Neural progenitor cell (in vitro differentiated cells): ENCODE measurements around the gene PGA4. TPM values are rescaled to one million over a fixed set of nuclear protein-coding genes. Genes with fewer than 3 reads are reported as not detected.

Source experiments
- DNase-seq: peaks from one replicate; pipeline ENCODE4 v3.0.0-alpha.2; 2016; ENCODE audit warnings: low spot score
- H2AFZ ChIP-seq: fragments of 200-600 bp; sonication (generic); replicated peaks from 2 replicates; pipeline ENCODE4 v1.6.1; 2016; ENCODE audit warnings: antibody characterized with exemption
- H3F3A ChIP-seq: fragments of 200-600 bp; sonication (generic); 2 replicates; pipeline ENCODE4 v1.6.1; 2016; ENCODE audit warnings: antibody characterized with exemption, low read depth
- H3K27ac ChIP-seq: fragments of 200-600 bp; sonication (generic); 2 replicates; pipeline ENCODE4 v1.5.1; 2016; ENCODE audit warnings: mild to moderate bottlenecking
- H3K27me3 ChIP-seq: fragments of 200-600 bp; sonication (generic); 2 replicates; pipeline ENCODE4 v1.6.1; 2016; ENCODE audit warnings: mild to moderate bottlenecking, moderate library complexity
- H3K36me3 ChIP-seq: fragments of 200-600 bp; sonication (generic); 2 replicates; pipeline ENCODE4 v1.5.1; 2016
- H3K4me1 ChIP-seq: fragments of 200-600 bp; sonication (generic); 2 replicates; pipeline ENCODE4 v1.6.1; 2016; ENCODE audit warnings: mixed run types
- H3K4me2 ChIP-seq: fragments of 200-600 bp; sonication (generic); 2 replicates; pipeline ENCODE4 v1.6.1; 2016
- H3K4me3 ChIP-seq: fragments of 200-600 bp; sonication (generic); 2 replicates; pipeline ENCODE4 v1.5.1; 2016
- H3K79me2 ChIP-seq: fragments of 200-600 bp; sonication (generic); 2 replicates; pipeline ENCODE4 v1.6.1; 2016; ENCODE audit warnings: low read depth
- H3K9ac ChIP-seq: fragments of 200-600 bp; sonication (generic); 2 replicates; pipeline ENCODE4 v1.6.1; 2016
- H3K9me3 ChIP-seq: fragments of 200-600 bp; sonication (generic); 2 replicates; pipeline ENCODE4 v1.5.1; 2016; ENCODE audit warnings: low read depth
- H4K20me1 ChIP-seq: fragments of 200-600 bp; sonication (generic); 2 replicates; pipeline ENCODE4 v1.6.1; 2016; ENCODE audit warnings: low read depth
- H3K27ac Mint-ChIP-seq: 3 replicates; pipeline ENCODE4 v1.8.0; 2021; ENCODE audit warnings: mixed read lengths
- H3K27me3 Mint-ChIP-seq: 2 replicates; pipeline ENCODE4 v1.8.0; 2022; ENCODE audit warnings: low read depth, mild to moderate bottlenecking, inconsistent platforms, moderate library complexity, mixed read lengths; ENCODE audit not compliant: insufficient read depth
- H3K36me3 Mint-ChIP-seq: 3 replicates; pipeline ENCODE4 v1.8.0; 2021; ENCODE audit warnings: mixed read lengths
- H3K4me1 Mint-ChIP-seq: 3 replicates; pipeline ENCODE4 v1.8.0; 2021; ENCODE audit warnings: mixed read lengths
- H3K4me3 Mint-ChIP-seq: 3 replicates; pipeline ENCODE4 v1.8.0; 2021; ENCODE audit warnings: mild to moderate bottlenecking, moderate library complexity, mixed read lengths
- H3K9me3 Mint-ChIP-seq: 3 replicates; pipeline ENCODE4 v1.8.0; 2020; ENCODE audit warnings: mixed read lengths
- CTCF ChIP-seq: fragments of 200-600 bp; sonication (generic); IDR thresholded peaks from 2 replicates; pipeline ENCODE4 v1.5.1; 2017; ENCODE audit warnings: antibody characterized with exemption, mild to moderate bottlenecking
- EZH2 ChIP-seq: fragments of 200-600 bp; sonication (generic); IDR thresholded peaks from 2 replicates; pipeline ENCODE4 v1.6.1; 2017; ENCODE audit warnings: antibody characterized with exemption, mild to moderate bottlenecking, moderate library complexity
- EZH2phosphoT487 ChIP-seq: fragments of 200-600 bp; sonication (generic); IDR thresholded peaks from 2 replicates; pipeline ENCODE4 v1.6.1; 2017; ENCODE audit warnings: antibody characterized with exemption
- total RNA-seq: library from RNA; depleted of rRNA; stranded (reverse); fragments of >200 nt; gene quantifications from 2 replicates; pipeline ENCODE4 v1.2.3, GENCODE V29; 2015; ENCODE audit warnings: low replicate concordance

Gene PGA4
- total RNA-seq, 1 donor from 2014 or later: 0.41 TPM

DNA sequence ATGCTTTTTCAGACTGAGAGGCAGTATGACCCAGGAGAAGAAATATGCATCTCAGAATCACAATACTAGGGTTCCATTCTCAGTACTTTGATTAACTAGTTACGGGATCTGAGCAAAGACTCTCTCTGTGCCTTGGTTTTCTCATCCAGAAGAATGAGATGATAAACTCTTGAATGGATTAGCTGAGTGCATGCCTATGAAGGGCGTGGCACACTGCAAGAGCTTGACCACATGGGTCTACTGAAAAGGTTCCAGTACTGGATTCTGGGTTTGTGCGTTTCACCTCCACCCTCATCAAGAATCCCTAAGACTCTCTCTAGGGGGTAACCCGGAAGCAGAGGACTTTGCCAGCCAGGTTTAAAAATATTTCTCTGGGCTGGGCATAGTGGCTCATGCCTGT, 44.5 kb downstream of the PGA4 start:
- no peaks in the 10 kb centered on the region for H3K9me3 Mint-ChIP-seq

DNA sequence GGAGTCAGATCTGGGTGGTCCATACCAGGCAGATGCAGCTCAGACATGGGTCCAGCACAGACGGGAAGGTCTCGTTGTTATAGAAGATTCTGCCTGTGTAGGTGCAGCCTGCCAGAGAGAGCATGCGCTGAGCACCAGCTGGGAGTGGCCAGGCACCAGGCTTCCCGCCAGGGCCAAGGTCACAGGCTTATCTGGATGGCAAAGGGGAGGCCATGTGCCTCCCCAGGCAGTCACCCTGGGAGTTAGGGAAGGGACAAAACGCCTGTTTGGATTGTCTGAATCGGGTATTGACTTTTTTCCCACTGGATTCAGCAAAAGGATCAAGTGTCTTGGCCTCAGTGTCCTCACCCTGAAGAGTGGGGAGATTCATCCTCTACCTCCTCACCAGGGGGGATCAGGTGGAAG, 45.3 kb downstream of the PGA4 start:
- H3K27ac Mint-ChIP-seq: no peak overlapping the region
- no peak overlapping the region for H3K4me3 Mint-ChIP-seq

More for the DNA sequence above, 44.5 kb downstream of the PGA4 start:
- no peak overlapping the region for H3K9ac ChIP-seq
- no peak overlapping the region for H3K4me2 ChIP-seq
- H3K9me3 ChIP-seq: no peaks in the 10 kb centered on the region
- TF ChIP-seq EZH2: no peak
- TF ChIP-seq CTCF: no peak
- TF ChIP-seq EZH2phosphoT487: no peak
- no peaks in the 10 kb centered on the region for H3K79me2 ChIP-seq
- no peaks in the 10 kb centered on the region for H3F3A ChIP-seq
- Mint-ChIP-seq H3K36me3 (no peaks in the 10 kb centered on the region), H3K4me3 (no peak overlapping the region), H3K4me1 (no peaks in the 10 kb centered on the region), H3K27me3 (no peaks in the 10 kb centered on the region), H3K27ac (no peak overlapping the region)
- no peaks in the 10 kb centered on the region for H4K20me1 ChIP-seq
- no peak overlapping the region for H3K27ac ChIP-seq
- H2AFZ ChIP-seq: no peak overlapping the region
- no peaks in the 10 kb centered on the region for H3K27me3 ChIP-seq
- no peaks in the 10 kb centered on the region for H3K36me3 ChIP-seq
- no peaks in the 10 kb centered on the region for H3K4me1 ChIP-seq
- DNase-seq: no peak
- H3K4me3 ChIP-seq: no peak overlapping the region

GRCh38 chr11:61268588-61269250, 46.6 kb downstream of the PGA4 start:
- Mint-ChIP-seq H3K36me3 (no peaks in the 10 kb centered on the region), H3K27me3 (peaks cover 1% of the 10 kb centered on the region), H3K27ac (no peak overlapping the region), H3K4me1 (no peaks in the 10 kb centered on the region), H3K4me3 (no peak overlapping the region), H3K9me3 (no peaks in the 10 kb centered on the region)
- H3K36me3 ChIP-seq: no peaks in the 10 kb centered on the region
- no peaks in the 10 kb centered on the region for H3K79me2 ChIP-seq
- no peaks in the 10 kb centered on the region for H4K20me1 ChIP-seq
- no peaks in the 10 kb centered on the region for H3K4me1 ChIP-seq
- TF ChIP-seq EZH2 (no peak), CTCF (no peak), EZH2phosphoT487 (no peak)
- no peaks in the 10 kb centered on the region for H3K27me3 ChIP-seq
- H3K9ac ChIP-seq: no peak overlapping the region
- no peaks in the 10 kb centered on the region for H3K9me3 ChIP-seq
- no peak overlapping the region for H3K4me3 ChIP-seq
- no peak for DNase-seq
- no peaks in the 10 kb centered on the region for H3F3A ChIP-seq
- H2AFZ ChIP-seq: no peak overlapping the region
- no peak overlapping the region for H3K27ac ChIP-seq
- H3K4me2 ChIP-seq: no peak overlapping the region

More for the DNA sequence above, 45.3 kb downstream of the PGA4 start:
- no peak overlapping the region for H3K4me3 ChIP-seq
- no peaks in the 10 kb centered on the region for H3K36me3 ChIP-seq
- Mint-ChIP-seq H3K9me3 (no peaks in the 10 kb centered on the region), H3K4me1 (no peaks in the 10 kb centered on the region), H3K27me3 (no peaks in the 10 kb centered on the region), H3K36me3 (no peaks in the 10 kb centered on the region)
- no peak for DNase-seq
- no peak overlapping the region for H3K9ac ChIP-seq
- no peak for TF ChIP-seq EZH2phosphoT487
- TF ChIP-seq CTCF: no peak
- no peak for TF ChIP-seq EZH2
- H3K4me2 ChIP-seq: no peak overlapping the region
- H3F3A ChIP-seq: no peaks in the 10 kb centered on the region
- H3K27me3 ChIP-seq: no peaks in the 10 kb centered on the region
- H3K27ac ChIP-seq: no peak overlapping the region
- H3K79me2 ChIP-seq: no peaks in the 10 kb centered on the region
- H4K20me1 ChIP-seq: no peaks in the 10 kb centered on the region
- no peaks in the 10 kb centered on the region for H3K9me3 ChIP-seq
- no peak overlapping the region for H2AFZ ChIP-seq
- H3K4me1 ChIP-seq: no peaks in the 10 kb centered on the region
